ENCODE results near the gene POU1F1.

DNA sequence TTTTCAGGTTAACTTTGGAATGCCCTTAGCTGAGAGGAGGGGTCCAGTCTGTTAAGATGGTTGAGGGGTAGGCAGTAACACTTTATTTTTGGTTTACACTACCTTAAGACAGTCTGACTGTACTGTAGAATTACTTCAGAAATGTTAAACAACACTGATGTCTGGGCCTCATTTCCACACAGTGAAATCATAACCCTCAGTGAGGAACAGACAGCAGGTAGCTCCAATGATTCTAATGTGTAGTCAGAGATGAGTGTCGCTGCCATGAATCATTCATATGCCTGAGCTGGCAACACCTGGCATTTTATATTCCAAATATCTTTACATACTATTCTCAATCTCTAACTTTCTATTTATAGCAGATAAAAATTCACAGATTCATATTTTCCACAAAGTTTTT, 37.3 kb upstream of the POU1F1 start:
- TF ChIP-seq, protein P1, sequence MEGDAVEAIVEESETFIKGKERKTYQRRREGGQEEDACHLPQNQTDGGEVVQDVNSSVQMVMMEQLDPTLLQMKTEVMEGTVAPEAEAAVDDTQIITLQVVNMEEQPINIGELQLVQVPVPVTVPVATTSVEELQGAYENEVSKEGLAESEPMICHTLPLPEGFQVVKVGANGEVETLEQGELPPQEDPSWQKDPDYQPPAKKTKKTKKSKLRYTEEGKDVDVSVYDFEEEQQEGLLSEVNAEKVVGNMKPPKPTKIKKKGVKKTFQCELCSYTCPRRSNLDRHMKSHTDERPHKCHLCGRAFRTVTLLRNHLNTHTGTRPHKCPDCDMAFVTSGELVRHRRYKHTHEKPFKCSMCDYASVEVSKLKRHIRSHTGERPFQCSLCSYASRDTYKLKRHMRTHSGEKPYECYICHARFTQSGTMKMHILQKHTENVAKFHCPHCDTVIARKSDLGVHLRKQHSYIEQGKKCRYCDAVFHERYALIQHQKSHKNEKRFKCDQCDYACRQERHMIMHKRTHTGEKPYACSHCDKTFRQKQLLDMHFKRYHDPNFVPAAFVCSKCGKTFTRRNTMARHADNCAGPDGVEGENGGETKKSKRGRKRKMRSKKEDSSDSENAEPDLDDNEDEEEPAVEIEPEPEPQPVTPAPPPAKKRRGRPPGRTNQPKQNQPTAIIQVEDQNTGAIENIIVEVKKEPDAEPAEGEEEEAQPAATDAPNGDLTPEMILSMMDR (IDR thresholded peaks at IDR 0.05; ENCODE audit: low read depth, low read length, poor library complexity, severe bottlenecking) = no peak
- no peak for TF ChIP-seq EZH2phosphoT487 (IDR thresholded peaks at IDR 0.05; ENCODE audit: borderline replicate concordance, low read length)
